K562 (cell line): ENCODE measurements around the gene PYGB. TPM values are rescaled to one million over a fixed set of nuclear protein-coding genes. Genes with fewer than 3 reads are reported as not detected.

Experiments used
- ATAC-seq: fragments of 200-7000 bp; cut with Tn5 transposase; 3 replicates; pipeline ENCODE4 v1.9.1; 2020; ENCODE audit warnings: moderate library complexity
- BruUV-seq: library from RNA; stranded (reverse); fragments of 400-500 nt; replicated peaks from 2 replicates; lab custom pipeline; 2021; lab: Mats Ljungman, UMichigan
- CTCF ChIA-PET: fragments of 300-600 bp; formaldehyde crosslinking; extraction: SDS; loops from one replicate; lab custom pipeline; 2021; ENCODE audit warnings: low intra/inter-chr PET ratio; lab: Yijun Ruan, JAX
- POLR2A ChIA-PET: fragments of 300-600, 350-650 bp; sonication (Branson Sonifier 250); formaldehyde crosslinking; extraction: SDS; loops from one replicate; lab custom pipeline; 2021; ENCODE audit warnings: antibody characterized with exemption, inconsistent platforms; lab: Yijun Ruan, JAX
- DNase-seq, 4 experiments: peaks; one replicate each; pipeline versions ENCODE4 v3.0.0 to v3.0.0-alpha.2; 2011 to 2018; ENCODE audit warnings: low spot score in 3 of 4, mixed read lengths in 3 of 4; ENCODE audit errors: extremely low read depth in 1 of 4
- FAIRE-seq: peaks from 2 replicates; lab custom pipeline; 2011; peaks lifted over from hg19 to GRCh38; lab: Jason Lieb, UNC
- H2AFZ ChIP-seq: 2 replicates; pipeline ENCODE4 v1.6.0; 2011; ENCODE audit warnings: low read depth, low read length, control low read depth, inconsistent platforms
- H3K27ac ChIP-seq: fragments of 200-600 bp; 3 replicates; pipeline ENCODE4 v1.8.0; 2011; ENCODE audit warnings: low read depth, mild to moderate bottlenecking, control low read depth, inconsistent platforms, low read length, moderate library complexity, mixed read lengths; ENCODE audit errors: extremely low read depth
- H3K27me3 ChIP-seq, 2 experiments: fragments of 300-600 bp in 1 of 2; 2 replicates in 1 of 2; 3 replicates in 1 of 2; pipeline versions ENCODE4 v1.6.0 to v1.8.0; 2011; ENCODE audit warnings: inconsistent platforms in 2 of 2, low read length in 2 of 2, mild to moderate bottlenecking in 1 of 2, mixed read lengths in 1 of 2, moderate library complexity in 1 of 2; ENCODE audit not compliant: control insufficient read depth in 2 of 2, insufficient read depth in 2 of 2
- H3K36me3 ChIP-seq: fragments of 300-600 bp; 3 replicates; pipeline ENCODE4 v1.8.0; 2011; ENCODE audit warnings: mild to moderate bottlenecking, low read length, inconsistent platforms; ENCODE audit not compliant: control insufficient read depth, insufficient read depth
- H3K4me1 ChIP-seq, 2 experiments: fragments of 200-600 bp in 1 of 2; replicated peaks in 1 of 2; 2 replicates in 1 of 2; 3 replicates in 1 of 2; pipeline versions ENCODE4 v1.5.1 to v1.8.0; 2011; ENCODE audit warnings: inconsistent platforms in 2 of 2, low read length in 2 of 2, mild to moderate bottlenecking in 1 of 2, mixed read lengths in 1 of 2, moderate library complexity in 1 of 2; ENCODE audit not compliant: control insufficient read depth in 2 of 2, insufficient read depth in 2 of 2
- H3K4me2 ChIP-seq: 2 replicates; pipeline ENCODE4 v1.6.1; 2011; ENCODE audit warnings: low read length, control low read depth, inconsistent platforms, mixed read lengths; ENCODE audit not compliant: insufficient read depth
- H3K4me3 ChIP-seq: fragments of 200-600 bp; sonication (generic), shearing (Covaris generic); 2 replicates; pipeline ENCODE4 v1.5.1; 2016; ENCODE audit warnings: control low read depth, inconsistent platforms
- H3K79me2 ChIP-seq: fragments of 200-600 bp; 3 replicates; pipeline ENCODE4 v1.8.0; 2011; ENCODE audit warnings: low read length, inconsistent platforms; ENCODE audit not compliant: control insufficient read depth, insufficient read depth
- H3K9ac ChIP-seq, 2 experiments: 2 replicates each; pipeline versions ENCODE4 v1.6.0 to v1.6.1; 2011; ENCODE audit warnings: low read depth in 2 of 2, low read length in 2 of 2, control low read depth in 1 of 2, inconsistent platforms in 1 of 2, mild to moderate bottlenecking in 1 of 2, mixed read lengths in 1 of 2; ENCODE audit not compliant: insufficient read depth in 1 of 2
- H3K9me1 ChIP-seq: one replicate; pipeline ENCODE4 v1.6.0; 2011; ENCODE audit warnings: inconsistent platforms, mild to moderate bottlenecking, low read length, moderate library complexity; ENCODE audit not compliant: control insufficient read depth, insufficient read depth
- H3K9me3 ChIP-seq: replicated peaks from 2 replicates; pipeline ENCODE4 v1.5.1; 2011; ENCODE audit warnings: low read depth, low read length, inconsistent platforms; ENCODE audit not compliant: control insufficient read depth, insufficient read depth
- H4K20me1 ChIP-seq: replicated peaks from 2 replicates; pipeline ENCODE4 v1.6.1; 2011; ENCODE audit warnings: low read length, inconsistent platforms, mixed read lengths; ENCODE audit not compliant: control insufficient read depth, insufficient read depth
- ARHGAP35 ChIP-seq: fragments of 450-650 bp; IDR thresholded peaks from 2 replicates; pipeline ENCODE4 v1.6.1; 2018; ENCODE audit not compliant: partially characterized antibody
- BRCA1 ChIP-seq, 2 experiments: fragments of 450-650 bp in 1 of 2; sonication (generic) in 1 of 2; formaldehyde crosslinking in 1 of 2; IDR thresholded peaks; 2 replicates each; pipeline versions ENCODE4 v1.5.0 to v1.6.1; 2017 to 2020; ENCODE audit warnings: mild to moderate bottlenecking in 1 of 2, missing genetic modification reagents in 1 of 2
- ETV5 ChIP-seq: sonication (generic); formaldehyde crosslinking; IDR thresholded peaks from 2 replicates; pipeline ENCODE4 v1.4.0; 2020; ENCODE audit warnings: low read depth, mild to moderate bottlenecking, missing genetic modification reagents
- HDAC1 ChIP-seq, 2 experiments: fragments of 450-650 bp; IDR thresholded peaks; 2 replicates each; pipeline ENCODE4 v1.6.1; 2016 to 2017; ENCODE audit warnings: inconsistent platforms in 1 of 2, mild to moderate bottlenecking in 1 of 2, moderate library complexity in 1 of 2
- KAT7 ChIP-seq: sonication (generic); formaldehyde crosslinking; IDR thresholded peaks from 2 replicates; pipeline ENCODE4 v1.8.0; 2022; ENCODE audit warnings: missing genetic modification reagents, mild to moderate bottlenecking, borderline replicate concordance
- MEIS2 ChIP-seq: fragments of 450-650 bp; IDR thresholded peaks from 2 replicates; pipeline ENCODE4 v1.6.1; 2014; ENCODE audit warnings: mild to moderate bottlenecking; ENCODE audit not compliant: partially characterized antibody
- NFXL1 ChIP-seq: fragments of 450-650 bp; formaldehyde crosslinking; IDR thresholded peaks from 2 replicates; pipeline ENCODE4 v1.4.0; 2021; ENCODE audit warnings: mild to moderate bottlenecking
- PREB ChIP-seq: sonication (generic); formaldehyde crosslinking; IDR thresholded peaks from 2 replicates; pipeline ENCODE4 v1.8.1; 2023; ENCODE audit warnings: mild to moderate bottlenecking, missing genetic modification reagents
- RBM34 ChIP-seq: fragments of 200-400 bp; formaldehyde crosslinking; IDR thresholded peaks from 2 replicates; pipeline ENCODE4 v1.6.1; 2018; ENCODE audit warnings: low read length, borderline replicate concordance; ENCODE audit not compliant: insufficient read depth
- SRF ChIP-seq, 2 experiments: fragments of 250-450, 450-650 bp in 1 of 2; sonication (Bioruptor Pico) in 1 of 2; sonication (generic) in 1 of 2; formaldehyde crosslinking; IDR thresholded peaks; 2 replicates each; pipeline versions ENCODE4 v1.5.0 to v1.5.1; 2020 to 2022; ENCODE audit warnings: mild to moderate bottlenecking in 1 of 2, missing genetic modification reagents in 1 of 2
- TRIM28 ChIP-seq: fragments of 450-650 bp; IDR thresholded peaks from 2 replicates; pipeline ENCODE4 v1.6.1; 2017
- YY1 ChIP-seq, 3 experiments: IDR thresholded peaks; 2 replicates each; pipeline ENCODE4 v1.6.1; 2011; ENCODE audit warnings: low read length in 2 of 3, mild to moderate bottlenecking in 2 of 3, moderate library complexity in 2 of 3, borderline replicate concordance in 1 of 3, control low read depth in 1 of 3, low read depth in 1 of 3; ENCODE audit not compliant: insufficient read depth in 3 of 3, insufficient replicate concordance in 2 of 3, control insufficient read depth in 1 of 3, insufficient read length in 1 of 3; ENCODE audit errors: extremely low read depth in 1 of 3
- ZNF134 ChIP-seq: fragments of 250-450 bp; sonication (Bioruptor Pico); conservative IDR thresholded peaks from 2 replicates; pipeline ENCODE4 v1.4.0; 2020
- ZNF583 ChIP-seq: fragments of 250-450 bp; sonication (Bioruptor Pico); IDR thresholded peaks from 2 replicates; pipeline ENCODE4 v1.4.0; 2020
- WGBS: fragments of 100-300 bp; shearing (Covaris generic); methylation state at CpG from one replicate; pipeline ENCODE4 v1.1.6; 2016; ENCODE audit warnings: low coverage, mixed read lengths; ENCODE audit not compliant: insufficient coverage; ENCODE audit errors: missing lambda C conversion rate; 5-methylcytosine and 5-hydroxymethylcytosine counted together
- in situ Hi-C: fragments of 300-500 bp; cut with MboI; formaldehyde crosslinking; loops from 4 replicates; pipeline ENCODE4 v1.15.0; 2018; ENCODE audit warnings: inconsistent platforms, mixed read lengths
- intact Hi-C: fragments of 100-400 bp; cut with micrococcal nuclease; formaldehyde crosslinking; loops from 2 replicates; pipeline ENCODE4 v1.14.2; 2022
- polyA plus RNA-seq, 8 experiments: library from polyadenylated mRNA; depleted of rRNA in 4 of 8; stranded (reverse) in 5 of 8; unstranded in 3 of 8; fragments of >200 nt; fragmentation: Nextera tagmentation in 2 of 8; fragmentation: Illumina TruSeq in 1 of 8; extraction: Ambion mirVana in 2 of 8; extraction: Trizol in 1 of 8; gene quantifications; 2 replicates each; pipeline versions ENCODE4 v1.2.1 to v1.2.3, GENCODE V29; 2011 to 2014; ENCODE audit warnings: inconsistent platforms in 1 of 8, missing spikeins in 1 of 8
- total RNA-seq, 7 experiments: library from RNA; depleted of rRNA in 6 of 7; stranded (reverse); fragments of >200 nt in 6 of 7; fragmentation: Illumina TruSeq in 2 of 7; extraction: Trizol in 2 of 7; gene quantifications; 2 replicates each; pipeline versions ENCODE4 v1.2.1 to v1.2.3, GENCODE V29; 2011 to 2021; ENCODE audit warnings: low replicate concordance in 1 of 7

The PYGB gene
- total and polyA plus RNA-seq, 9 of the 15 experiments (the other 6 are each of a cell fraction or from before 2014, with no cell fraction given), result 0.34 to 18.0 (median 9.8) TPM

- TF ChIP-seq ZNF583 (CRISPR knock-in tag) (no peak), RBM34 (no peak), TRIM28 (no peak), MEIS2 (no peak)
These were observed 894 bp downstream of the PYGB start (continued) for GRCh38 chr20:25248786-25249172.

DNA sequence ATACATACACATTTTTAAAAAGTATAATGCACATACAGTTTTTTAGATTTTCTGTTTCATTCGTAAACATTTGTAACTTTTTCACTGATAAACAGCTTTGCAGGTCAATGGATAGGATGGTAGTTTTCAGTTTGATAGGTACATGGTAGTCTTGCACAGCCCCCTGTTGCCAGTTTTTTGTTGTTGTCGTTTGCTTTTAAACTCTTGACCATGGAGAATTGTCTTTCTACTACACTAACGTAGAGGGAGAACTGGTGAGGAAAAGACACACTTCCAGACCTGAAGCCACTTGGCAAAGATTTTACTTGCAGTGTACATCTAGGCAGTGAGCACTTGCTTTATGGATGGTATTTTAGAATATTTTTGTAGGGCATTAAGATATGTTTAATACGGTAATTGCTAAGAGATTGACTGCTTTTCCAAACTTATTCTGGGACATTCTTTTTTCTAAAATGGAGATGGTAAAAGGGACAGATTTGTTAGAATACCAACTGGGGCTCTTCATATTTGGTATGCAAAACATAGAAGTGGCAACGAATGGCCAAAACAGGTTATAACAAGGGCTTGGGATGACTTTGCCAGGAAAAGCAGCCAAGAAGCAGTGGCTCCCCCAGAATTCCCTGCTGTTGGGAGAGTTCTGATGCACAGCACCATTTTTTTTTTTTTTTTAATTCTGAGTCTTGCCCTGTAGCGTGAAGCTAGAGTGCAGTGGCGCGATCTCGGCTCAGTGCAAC lies 1.5 kb downstream of the PYGB start:
- H3K27ac ChIP-seq, result no peak overlapping the region
- peaks cover 10 to 21% of the 10 kb centered on the region in 2 experiments; a peak in 4 of 5 replicates for H3K4me1 ChIP-seq
- no peaks in the 10 kb centered on the region for H3K9me3 ChIP-seq
- no peaks in the 10 kb centered on the region for H4K20me1 ChIP-seq
- peaks cover 22% of the 10 kb centered on the region for H3K79me2 ChIP-seq
- CTCF ChIA-PET, result no interaction called here
- intact Hi-C loops (loop anchor here (5.0 kb wide), 1 partner anchor 52 kb away; the partner anchor contains the start of gene ENTPD6), in situ Hi-C loops (no loop called here)
- no peaks in the 10 kb centered on the region for H3K9me1 ChIP-seq
- no peak for DNase-seq
- peak overlapping the region; percentile 71 for H3K4me3 ChIP-seq
- H3K27me3 ChIP-seq, result no peaks in the 10 kb centered on the region
- peak overlapping the region; percentile 81 for H3K4me2 ChIP-seq
- 31% methylated on average over 5 of the region's 9 CpGs for WGBS
- no peak for TF ChIP-seq HDAC1 (IDR thresholded peaks at IDR 0.05)
- no peak for TF ChIP-seq KAT7 (CRISPR knock-in tag)
- no peak for TF ChIP-seq YY1 (IDR thresholded peaks at IDR 0.05; ENCODE audit: borderline replicate concordance in 1 of 3, control insufficient read depth in 1 of 3, extremely low read depth in 1 of 3, insufficient read depth in 3 of 3, insufficient read length in 1 of 3, insufficient replicate concordance in 2 of 3, low read depth in 1 of 3, low read length in 2 of 3)
- TF ChIP-seq NFXL1 (CRISPR knock-in tag), result no peak
- TF ChIP-seq ETV5 (CRISPR knock-in tag), result no peak
- TF ChIP-seq MEIS2, result no peak
- no peak for TF ChIP-seq BRCA1 (IDR thresholded peaks at IDR 0.05)
- TF ChIP-seq BRCA1 (CRISPR knock-in tag; IDR thresholded peaks at IDR 0.05), result no peak
- no peak for TF ChIP-seq PREB
- no peak for TF ChIP-seq SRF (CRISPR knock-in tag; IDR thresholded peaks at IDR 0.05)
- no peak for TF ChIP-seq ARHGAP35
- TF ChIP-seq ZNF134 (CRISPR knock-in tag), result no peak
- no peak overlapping the region for H3K9ac ChIP-seq
- POLR2A ChIA-PET, result no interaction called here
- H2AFZ ChIP-seq, result no peak overlapping the region
- H3K36me3 ChIP-seq, result peaks cover 7% of the 10 kb centered on the region; the same call in 1 of the 3 replicates
- BruUV-seq, result TSS peak; percentile 55
- FAIRE-seq, result no peak
- no peak for ATAC-seq
